ENCODE measurements around the gene ELF4.

DNA sequence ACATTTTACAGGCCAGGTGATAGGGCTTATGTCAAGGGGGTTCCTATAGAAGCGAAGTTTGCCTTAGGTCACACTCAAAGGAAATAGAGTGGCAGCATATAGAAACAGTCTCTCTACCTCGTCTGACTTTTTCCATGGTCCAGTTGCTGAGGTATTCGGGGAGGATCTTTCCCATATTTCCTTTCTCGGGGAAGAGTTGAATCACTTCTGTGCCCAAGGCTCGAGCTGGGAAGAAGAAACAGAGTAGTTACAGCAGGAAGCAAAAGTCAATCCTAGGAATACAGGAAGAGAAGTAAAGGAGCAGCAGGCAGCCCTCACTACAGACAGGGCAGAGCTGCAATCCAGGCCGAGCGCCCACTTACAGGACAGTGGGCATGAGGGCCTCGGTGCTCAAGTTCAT, 26.7 kb upstream of the ELF4 start:
- TF ChIP-seq, protein P1, sequence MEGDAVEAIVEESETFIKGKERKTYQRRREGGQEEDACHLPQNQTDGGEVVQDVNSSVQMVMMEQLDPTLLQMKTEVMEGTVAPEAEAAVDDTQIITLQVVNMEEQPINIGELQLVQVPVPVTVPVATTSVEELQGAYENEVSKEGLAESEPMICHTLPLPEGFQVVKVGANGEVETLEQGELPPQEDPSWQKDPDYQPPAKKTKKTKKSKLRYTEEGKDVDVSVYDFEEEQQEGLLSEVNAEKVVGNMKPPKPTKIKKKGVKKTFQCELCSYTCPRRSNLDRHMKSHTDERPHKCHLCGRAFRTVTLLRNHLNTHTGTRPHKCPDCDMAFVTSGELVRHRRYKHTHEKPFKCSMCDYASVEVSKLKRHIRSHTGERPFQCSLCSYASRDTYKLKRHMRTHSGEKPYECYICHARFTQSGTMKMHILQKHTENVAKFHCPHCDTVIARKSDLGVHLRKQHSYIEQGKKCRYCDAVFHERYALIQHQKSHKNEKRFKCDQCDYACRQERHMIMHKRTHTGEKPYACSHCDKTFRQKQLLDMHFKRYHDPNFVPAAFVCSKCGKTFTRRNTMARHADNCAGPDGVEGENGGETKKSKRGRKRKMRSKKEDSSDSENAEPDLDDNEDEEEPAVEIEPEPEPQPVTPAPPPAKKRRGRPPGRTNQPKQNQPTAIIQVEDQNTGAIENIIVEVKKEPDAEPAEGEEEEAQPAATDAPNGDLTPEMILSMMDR (IDR thresholded peaks at IDR 0.05; ENCODE audit: poor library complexity, severe bottlenecking) = no peak
- TF ChIP-seq POLR2AphosphoS5 (IDR thresholded peaks at IDR 0.05) = no peak
- TF ChIP-seq EZH2 (IDR thresholded peaks at IDR 0.05; ENCODE audit: borderline replicate concordance, insufficient read depth, low read length, poor library complexity, severe bottlenecking) = no peak

Data from neural cell (in vitro differentiated cells).